Heart left ventricle (tissue), 13 donors: Measurements from ENCODE around the gene LRRC43.

Source experiments
- CTCF ChIP-seq, 12 donors: fragments of 200-600 bp; sonication (generic) in 4 of 12; IDR thresholded peaks; one replicate each; pipeline versions ENCODE4 v1.5.0 to v1.8.0; 2018 to 2022; ENCODE audit warnings: antibody characterized with exemption in 12 of 12, mild to moderate bottlenecking in 5 of 12
- POLR2A ChIP-seq, 2 donors: fragments of 450-650 bp; IDR thresholded peaks; one replicate each; pipeline ENCODE4 v1.6.1; 2017; ENCODE audit warnings: antibody characterized with exemption in 2 of 2, mild to moderate bottlenecking in 2 of 2, moderate library complexity in 2 of 2
- donor health status: ischemic (EF 13 %, LVEDD 7.1; RV severe dilation, severe dysfunction).
- donor health status: DM: no; HTN: yes; CAD: no.
- donor health status: DM: no; HTN: no; CAD: no.
- donor health status: ischemic (EF 25% LVEDD 6.9; RV normal size, moderate dysfunction).
- donor health status: ischemic (EF 25% LVEDD 5.7; RV mildly dilated, moderate dysfunction).
- donor health status: ischemic (EF 35%, LVEDD 5.7; RV mildly dilated, moderate dysfunction).
- donor health status: nonischemic (EF 11% LVEDD 7.7; RV severe dilation, severe dysfunction).
- donor health status: DM: yes; HTN: yes; CAD: no.
- donor health status: PGD.
- donor health status: ischemic (EF 29% LVEDD 5.4; RV normal size, mild dysfunction).
- donor health status: nonischemic (EF 23%, LVEDD 6.1; RV moderate dilation, normal function).

- TF ChIP-seq CTCF (IDR thresholded peaks at IDR 0.05), result no peak
- TF ChIP-seq POLR2A (IDR thresholded peaks at IDR 0.05), result no peak
These were observed 38.0 kb upstream of the LRRC43 start for GRCh38 chr12:122144885-122145284.
